ENCODE results near the gene NUDT13. TPM values are rescaled to one million over a fixed set of nuclear protein-coding genes. Genes with fewer than 3 reads are reported as not detected.
A peak's percentile ranks its signal among the peaks of the same experiment; 100 is the strongest.

Gene NUDT13
- total and polyA plus RNA-seq, 9 of the 15 experiments (the other 6 are each of a cell fraction or from before 2014, with no cell fraction given): 4.7 to 11.1 (median 5.6) TPM

DNA sequence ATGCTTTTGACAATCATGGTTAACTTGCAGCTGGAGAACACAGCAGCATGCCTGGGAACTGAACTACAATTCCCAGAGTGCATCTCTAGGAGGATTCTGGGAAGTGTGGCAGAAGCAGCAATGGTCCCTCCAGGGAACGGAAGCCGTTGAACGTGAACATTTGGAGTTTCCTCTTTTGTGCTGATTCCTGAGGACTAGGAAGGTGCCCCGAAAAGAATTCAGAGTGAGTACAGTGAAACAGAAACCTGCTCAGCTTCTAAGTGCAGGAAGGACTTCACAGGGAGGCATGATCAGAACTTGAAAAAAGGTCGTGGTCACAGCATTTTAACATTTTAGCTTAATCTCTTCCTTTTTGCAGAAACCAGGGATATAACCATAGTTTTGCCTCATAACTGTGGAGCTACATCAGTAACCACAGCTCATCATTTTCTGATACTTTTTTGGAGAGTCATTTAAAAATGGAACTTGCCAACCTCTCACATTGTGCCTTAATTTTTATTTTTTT, at the start of gene NUDT13 (continued):
- no peak for TF ChIP-seq EZH2 (IDR thresholded peaks at IDR 0.05; ENCODE audit: borderline replicate concordance, low read depth, low read length)
- TF ChIP-seq, protein P1, sequence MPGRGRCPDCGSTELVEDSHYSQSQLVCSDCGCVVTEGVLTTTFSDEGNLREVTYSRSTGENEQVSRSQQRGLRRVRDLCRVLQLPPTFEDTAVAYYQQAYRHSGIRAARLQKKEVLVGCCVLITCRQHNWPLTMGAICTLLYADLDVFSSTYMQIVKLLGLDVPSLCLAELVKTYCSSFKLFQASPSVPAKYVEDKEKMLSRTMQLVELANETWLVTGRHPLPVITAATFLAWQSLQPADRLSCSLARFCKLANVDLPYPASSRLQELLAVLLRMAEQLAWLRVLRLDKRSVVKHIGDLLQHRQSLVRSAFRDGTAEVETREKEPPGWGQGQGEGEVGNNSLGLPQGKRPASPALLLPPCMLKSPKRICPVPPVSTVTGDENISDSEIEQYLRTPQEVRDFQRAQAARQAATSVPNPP (IDR thresholded peaks at IDR 0.05; ENCODE audit: borderline replicate concordance, insufficient read depth, insufficient read length): no peak
- TF ChIP-seq, protein P2, sequence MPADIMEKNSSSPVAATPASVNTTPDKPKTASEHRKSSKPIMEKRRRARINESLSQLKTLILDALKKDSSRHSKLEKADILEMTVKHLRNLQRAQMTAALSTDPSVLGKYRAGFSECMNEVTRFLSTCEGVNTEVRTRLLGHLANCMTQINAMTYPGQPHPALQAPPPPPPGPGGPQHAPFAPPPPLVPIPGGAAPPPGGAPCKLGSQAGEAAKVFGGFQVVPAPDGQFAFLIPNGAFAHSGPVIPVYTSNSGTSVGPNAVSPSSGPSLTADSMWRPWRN (IDR thresholded peaks at IDR 0.05; ENCODE audit: low read depth): no peak
- no peak for TF ChIP-seq ZNF551 (CRISPR knock-in tag; IDR thresholded peaks at IDR 0.05)
- TF ChIP-seq PTTG1 (tag; IDR thresholded peaks at IDR 0.05; ENCODE audit: low read depth): no peak
- peak; percentile 31 for TF ChIP-seq MEF2A (IDR thresholded peaks at IDR 0.05; ENCODE audit: control insufficient read depth, low read depth, low read length)
- peak; percentile 56 for TF ChIP-seq NEUROD1 (IDR thresholded peaks at IDR 0.05; ENCODE audit: borderline replicate concordance, low read depth, low read length, partially characterized antibody)
- TF ChIP-seq ZNF584 (CRISPR knock-in tag; IDR thresholded peaks at IDR 0.05; ENCODE audit: low read depth): no peak; the same call in 1 of the 2 replicates
- TF ChIP-seq SMARCC2 (IDR thresholded peaks at IDR 0.05; ENCODE audit: low read depth): no peak
- no peak for TF ChIP-seq ZNF668 (CRISPR knock-in tag; IDR thresholded peaks at IDR 0.05)
- TF ChIP-seq, protein P3, sequence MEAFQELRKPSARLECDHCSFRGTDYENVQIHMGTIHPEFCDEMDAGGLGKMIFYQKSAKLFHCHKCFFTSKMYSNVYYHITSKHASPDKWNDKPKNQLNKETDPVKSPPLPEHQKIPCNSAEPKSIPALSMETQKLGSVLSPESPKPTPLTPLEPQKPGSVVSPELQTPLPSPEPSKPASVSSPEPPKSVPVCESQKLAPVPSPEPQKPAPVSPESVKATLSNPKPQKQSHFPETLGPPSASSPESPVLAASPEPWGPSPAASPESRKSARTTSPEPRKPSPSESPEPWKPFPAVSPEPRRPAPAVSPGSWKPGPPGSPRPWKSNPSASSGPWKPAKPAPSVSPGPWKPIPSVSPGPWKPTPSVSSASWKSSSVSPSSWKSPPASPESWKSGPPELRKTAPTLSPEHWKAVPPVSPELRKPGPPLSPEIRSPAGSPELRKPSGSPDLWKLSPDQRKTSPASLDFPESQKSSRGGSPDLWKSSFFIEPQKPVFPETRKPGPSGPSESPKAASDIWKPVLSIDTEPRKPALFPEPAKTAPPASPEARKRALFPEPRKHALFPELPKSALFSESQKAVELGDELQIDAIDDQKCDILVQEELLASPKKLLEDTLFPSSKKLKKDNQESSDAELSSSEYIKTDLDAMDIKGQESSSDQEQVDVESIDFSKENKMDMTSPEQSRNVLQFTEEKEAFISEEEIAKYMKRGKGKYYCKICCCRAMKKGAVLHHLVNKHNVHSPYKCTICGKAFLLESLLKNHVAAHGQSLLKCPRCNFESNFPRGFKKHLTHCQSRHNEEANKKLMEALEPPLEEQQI (IDR thresholded peaks at IDR 0.05): peak; percentile 79; the same call in 1 of the 2 replicates
- TF ChIP-seq, protein P4, sequence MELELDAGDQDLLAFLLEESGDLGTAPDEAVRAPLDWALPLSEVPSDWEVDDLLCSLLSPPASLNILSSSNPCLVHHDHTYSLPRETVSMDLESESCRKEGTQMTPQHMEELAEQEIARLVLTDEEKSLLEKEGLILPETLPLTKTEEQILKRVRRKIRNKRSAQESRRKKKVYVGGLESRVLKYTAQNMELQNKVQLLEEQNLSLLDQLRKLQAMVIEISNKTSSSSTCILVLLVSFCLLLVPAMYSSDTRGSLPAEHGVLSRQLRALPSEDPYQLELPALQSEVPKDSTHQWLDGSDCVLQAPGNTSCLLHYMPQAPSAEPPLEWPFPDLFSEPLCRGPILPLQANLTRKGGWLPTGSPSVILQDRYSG (tag; conservative IDR thresholded peaks at IDR 0.05; ENCODE audit: low read depth): 0 out of 2 replicates have a peak, but pooled peaks have one; percentile 58
- TF ChIP-seq SPI1 (IDR thresholded peaks at IDR 0.05; ENCODE audit: borderline replicate concordance, low read depth, low read length): peak; percentile 80; the same call in 1 of the 2 replicates
- no peak for TF ChIP-seq FOXP1 (CRISPR knock-in tag; IDR thresholded peaks at IDR 0.05)
- TF ChIP-seq MEIS2 (IDR thresholded peaks at IDR 0.05; ENCODE audit: partially characterized antibody): no peak
- no peak for TF ChIP-seq HNRNPUL1 (IDR thresholded peaks at IDR 0.05; ENCODE audit: low read length)
- no peak for TF ChIP-seq BRCA1 (IDR thresholded peaks at IDR 0.05)
- TF ChIP-seq BRCA1 (CRISPR knock-in tag; IDR thresholded peaks at IDR 0.05): no peak
- no peak for TF ChIP-seq ZNF324 (CRISPR knock-in tag; IDR thresholded peaks at IDR 0.05)
- no peak for TF ChIP-seq ESRRB (CRISPR knock-in tag; IDR thresholded peaks at IDR 0.05; ENCODE audit: borderline replicate concordance)
- no peak for TF ChIP-seq PHF21A (IDR thresholded peaks at IDR 0.05; ENCODE audit: borderline replicate concordance, low read depth)
- TF ChIP-seq ZNF217 (CRISPR knock-in tag; IDR thresholded peaks at IDR 0.05): no peak
- TF ChIP-seq NFE2L1 (tag; IDR thresholded peaks at IDR 0.05; ENCODE audit: borderline replicate concordance, low read depth): no peak
- TF ChIP-seq SIN3B (IDR thresholded peaks at IDR 0.05; ENCODE audit: low read depth): peak; percentile 44; the same call in 1 of the 2 replicates
- TF ChIP-seq ZNF57 (CRISPR knock-in tag; IDR thresholded peaks at IDR 0.05): peak; percentile 6; the same call in 1 of the 2 replicates
- TF ChIP-seq RHOXF2B (CRISPR knock-in tag; conservative IDR thresholded peaks at IDR 0.05): no peak

All from K562 (cell line).